C1 segment of cervical spinal cord (tissue), 14 donors: ENCODE data around the gene DDHD1.

ENCODE experiments used
- DNase-seq, 14 donors: peaks; one replicate each; lab custom pipeline; 2025; lab: John Stamatoyannopoulos, UW

The DDHD1 gene

DNA sequence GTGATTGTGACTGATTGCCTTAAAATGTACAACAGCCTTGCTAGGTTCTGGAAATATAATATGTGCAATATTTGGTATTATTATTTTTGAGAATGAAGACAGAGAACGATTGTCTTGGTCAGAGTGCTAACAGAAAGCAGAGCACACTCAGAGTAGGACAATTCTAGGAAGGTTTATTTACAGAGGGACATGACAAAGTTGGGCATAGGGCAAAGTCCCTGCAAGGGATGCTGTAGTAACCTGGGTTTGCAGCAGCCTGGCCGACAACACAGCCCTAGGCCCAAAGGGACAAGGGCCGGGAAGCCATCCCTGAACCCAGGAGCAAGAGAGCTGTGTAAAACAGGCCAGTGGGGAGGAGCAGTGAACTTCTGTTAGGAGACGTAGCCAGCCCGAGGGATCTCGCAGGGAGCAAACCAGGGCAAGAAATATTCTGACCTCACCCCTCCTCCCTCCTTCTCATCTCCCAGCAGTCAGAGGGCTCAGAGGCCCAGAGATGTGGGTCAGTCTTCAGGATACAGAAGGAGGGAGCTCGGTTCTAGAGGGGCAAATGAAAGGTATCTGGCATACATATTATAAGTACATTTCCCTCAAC is 151.2 kb downstream of the DDHD1 start:
- DNase-seq = no peak

DNA sequence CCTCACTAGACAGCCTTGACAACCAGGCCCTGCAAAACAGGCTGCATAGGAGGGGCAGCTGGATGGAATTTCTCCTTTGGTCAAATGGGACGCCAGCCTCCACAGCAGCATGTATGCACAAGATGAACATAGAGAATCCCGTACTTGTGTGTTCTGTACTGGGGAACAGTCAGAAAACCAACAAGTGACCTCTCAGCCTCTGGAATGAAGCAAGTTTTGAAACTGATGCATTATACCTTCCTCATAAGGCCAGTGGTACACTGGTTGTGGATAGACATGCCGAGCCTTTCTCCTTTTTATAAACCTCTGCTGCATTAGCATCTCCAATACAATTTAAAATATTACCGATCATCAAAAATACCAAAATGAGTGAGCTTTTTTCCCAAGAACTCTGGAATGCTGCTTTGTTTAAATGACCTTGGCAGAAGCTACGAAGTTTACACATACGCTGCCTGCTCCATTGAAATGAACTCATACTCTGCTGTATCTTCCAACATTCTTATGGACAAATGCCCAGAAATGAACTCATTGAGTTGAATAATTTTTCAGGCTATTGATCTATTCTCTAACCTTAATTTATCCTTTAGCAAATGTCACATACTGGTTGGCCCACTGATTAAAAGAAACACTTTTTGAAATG is 154.6 kb downstream of the DDHD1 start:
- DNase-seq = no peak

DNA sequence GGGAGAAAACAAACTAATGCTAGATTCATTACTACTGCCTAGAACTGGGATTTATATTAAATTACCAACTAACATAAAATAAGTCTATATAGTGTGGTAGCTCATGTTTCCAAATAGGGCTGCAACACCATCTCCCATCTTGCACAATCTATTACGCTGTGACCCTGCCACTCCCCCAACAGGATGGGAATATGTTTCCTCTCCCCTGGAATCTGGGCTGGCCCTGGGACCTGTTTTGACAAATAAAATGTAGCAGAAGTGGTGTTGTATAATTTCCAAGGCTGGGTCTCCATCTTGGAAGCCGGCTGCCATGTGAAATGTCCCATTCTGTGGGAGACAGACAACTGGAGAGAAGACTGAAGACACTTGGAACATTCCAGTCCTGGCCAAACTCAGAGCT is 156.6 kb downstream of the DDHD1 start:
- DNase-seq = no peak

DNA sequence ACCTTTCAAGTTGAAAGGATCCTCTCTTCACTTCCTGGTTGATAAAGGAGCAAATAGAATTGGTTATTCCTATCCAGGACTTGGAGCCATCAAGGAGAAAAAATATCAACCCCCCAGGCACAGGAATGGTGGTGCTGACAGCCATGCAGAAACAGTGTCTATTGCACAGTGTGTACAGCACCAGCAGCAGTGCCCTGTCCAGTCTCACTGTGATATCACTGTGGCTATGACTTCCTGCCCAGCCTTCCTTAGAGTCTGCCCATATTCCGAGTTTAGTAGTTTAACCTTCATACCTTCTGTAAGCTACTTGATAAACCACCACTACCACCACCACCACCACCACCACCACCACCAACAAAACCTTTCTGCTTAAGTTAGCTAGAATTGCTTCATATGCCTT is 157.1 kb downstream of the DDHD1 start:
- DNase-seq = no peak

DNA sequence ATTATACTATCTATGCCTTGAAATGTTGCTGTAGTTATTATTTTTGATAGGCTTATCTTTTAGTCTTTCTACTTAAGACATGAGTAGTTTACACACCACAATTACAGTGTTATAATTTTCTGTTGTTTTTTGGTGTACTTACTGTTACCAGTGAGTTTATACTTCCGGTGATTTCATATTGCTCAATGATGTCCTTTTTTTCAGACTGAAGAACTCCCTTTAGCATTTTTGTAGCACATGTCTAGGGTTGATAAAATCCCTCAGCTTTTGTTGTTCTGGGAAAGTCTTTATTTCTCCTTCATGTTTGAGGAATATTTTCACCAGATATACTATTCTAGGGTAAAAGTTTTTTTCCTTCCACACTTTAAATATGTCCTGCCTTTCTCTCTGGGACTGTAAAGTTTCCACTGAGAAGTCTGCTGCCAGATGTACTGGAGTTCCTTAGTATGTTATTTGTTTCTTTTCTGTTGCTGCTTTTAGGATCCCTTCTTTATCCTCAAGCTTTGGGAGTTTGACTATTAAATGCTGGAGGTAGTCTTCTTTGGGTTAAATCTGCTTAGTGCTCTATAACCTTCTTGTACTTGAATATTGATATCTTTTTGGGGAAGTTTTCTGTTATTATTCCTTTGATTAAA is 160.8 kb downstream of the DDHD1 start:
- DNase-seq = no peak

DNA sequence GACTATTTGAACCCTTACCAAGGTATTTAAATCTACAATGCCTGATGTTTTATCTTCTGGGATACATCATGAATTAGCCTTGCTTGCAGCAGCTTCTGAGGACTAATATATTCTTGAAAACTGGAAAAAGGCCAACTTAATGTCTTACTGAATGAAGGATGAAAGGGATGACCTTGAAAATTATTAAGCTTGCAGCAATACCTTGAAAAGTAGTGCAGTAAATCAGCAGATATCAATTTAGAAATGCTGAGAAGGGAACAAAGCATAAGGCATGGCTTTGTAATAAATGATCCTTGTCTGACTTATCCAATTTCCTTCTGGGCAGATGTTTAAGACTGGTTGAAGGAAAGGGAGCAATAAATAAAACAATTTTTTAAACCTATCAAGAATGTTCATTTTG is 165.0 kb downstream of the DDHD1 start:
- no peak for DNase-seq

DNA sequence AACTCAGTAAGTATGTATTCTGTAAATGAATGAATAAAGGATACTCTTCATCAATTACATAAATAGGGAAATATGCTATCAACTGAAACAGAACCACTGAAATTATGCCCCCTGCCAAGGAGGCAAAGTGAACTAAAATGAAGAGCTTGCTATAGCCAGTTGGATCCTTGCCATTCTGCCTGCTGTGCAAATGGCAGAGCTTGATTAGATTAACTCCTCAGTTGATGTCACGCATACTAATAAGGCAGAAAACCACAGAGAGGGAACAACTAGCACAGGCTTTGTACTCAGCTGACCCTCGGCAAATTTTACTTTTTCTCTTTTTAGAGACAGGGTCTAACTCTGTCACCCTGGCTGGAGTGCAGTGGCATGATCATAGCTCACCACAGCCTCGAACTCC is 165.6 kb downstream of the DDHD1 start:
- no peak for DNase-seq

DNA sequence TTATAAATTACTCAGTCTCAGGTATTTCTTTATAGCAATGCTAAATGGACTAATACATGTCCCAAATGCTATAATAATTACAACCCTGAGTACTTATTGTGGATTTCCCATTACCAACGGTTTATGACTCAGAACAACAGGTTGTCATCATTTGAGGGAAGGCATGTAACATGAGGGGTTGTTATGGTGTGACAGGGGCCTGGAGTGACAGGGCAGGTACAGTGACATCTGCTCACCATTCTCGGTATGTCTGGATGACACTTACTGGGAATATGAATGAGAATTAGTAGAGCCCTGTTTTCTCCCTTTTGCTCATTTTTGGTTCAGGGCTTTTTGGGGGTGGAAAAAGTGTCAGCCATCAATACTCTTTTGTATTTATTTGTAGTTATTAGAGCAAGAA is 166.1 kb downstream of the DDHD1 start:
- no peak for DNase-seq
